ENCODE measurements around the gene SV2B.
"Not testable (repeated sequence)": the region's sequence is repeated elsewhere in the genome, so short reads cannot be mapped to it uniquely, and the experiment has no call there.

Gene SV2B, protein sequence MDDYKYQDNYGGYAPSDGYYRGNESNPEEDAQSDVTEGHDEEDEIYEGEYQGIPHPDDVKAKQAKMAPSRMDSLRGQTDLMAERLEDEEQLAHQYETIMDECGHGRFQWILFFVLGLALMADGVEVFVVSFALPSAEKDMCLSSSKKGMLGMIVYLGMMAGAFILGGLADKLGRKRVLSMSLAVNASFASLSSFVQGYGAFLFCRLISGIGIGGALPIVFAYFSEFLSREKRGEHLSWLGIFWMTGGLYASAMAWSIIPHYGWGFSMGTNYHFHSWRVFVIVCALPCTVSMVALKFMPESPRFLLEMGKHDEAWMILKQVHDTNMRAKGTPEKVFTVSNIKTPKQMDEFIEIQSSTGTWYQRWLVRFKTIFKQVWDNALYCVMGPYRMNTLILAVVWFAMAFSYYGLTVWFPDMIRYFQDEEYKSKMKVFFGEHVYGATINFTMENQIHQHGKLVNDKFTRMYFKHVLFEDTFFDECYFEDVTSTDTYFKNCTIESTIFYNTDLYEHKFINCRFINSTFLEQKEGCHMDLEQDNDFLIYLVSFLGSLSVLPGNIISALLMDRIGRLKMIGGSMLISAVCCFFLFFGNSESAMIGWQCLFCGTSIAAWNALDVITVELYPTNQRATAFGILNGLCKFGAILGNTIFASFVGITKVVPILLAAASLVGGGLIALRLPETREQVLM
- long read RNA-seq, donor 1: 0 reads
- long read RNA-seq, donor 2: 0 reads
- long read RNA-seq, donor 3: 0 reads
- long read RNA-seq, donor 4: 0 reads
- long read RNA-seq, donor 5: 0 reads
- long read RNA-seq, donor 6: 0 reads
- long read RNA-seq, donor 7: 0 reads
- long read RNA-seq, donor 8: 0 reads

GRCh38 chr15:91099995-91100813, at the start of gene SV2B:
Gene SV2B (plus strand): TSS chr15:91100257. CDS start chr15:91226264, 126,007 bp downstream.
- DNase-seq: peak; percentile 69

- DNase-seq: no peak
These were observed 48.8 kb upstream of the SV2B start for GRCh38 chr15:91051248-91051647.

- DNase-seq: no peak
These were observed 45.2 kb upstream of the SV2B start for GRCh38 chr15:91054816-91055215.

GRCh38 chr15:91055548-91056331, 44.3 kb upstream of the SV2B start:
- peak; percentile 29 for DNase-seq

DNA sequence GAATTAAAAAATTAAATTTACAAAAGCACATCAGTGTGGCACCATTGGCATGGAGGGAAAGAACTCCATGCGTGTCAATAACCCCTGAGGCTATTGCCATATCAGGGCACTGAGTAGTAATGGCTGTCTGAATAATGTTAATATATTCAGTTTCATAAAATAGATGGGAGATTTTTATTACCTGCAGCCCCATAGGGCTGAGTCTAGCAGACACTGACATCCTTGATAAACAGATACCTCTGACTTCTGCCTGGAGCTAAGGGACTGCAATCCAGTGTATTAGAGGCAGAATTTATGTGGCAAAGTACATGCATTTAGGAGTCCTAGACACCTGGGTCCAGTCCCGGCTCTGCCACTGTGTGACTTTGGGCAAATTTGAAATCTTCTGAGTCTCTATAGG, 38.8 kb upstream of the SV2B start:
- DNase-seq: no peak

- DNase-seq: no peak
These were observed 38.1 kb upstream of the SV2B start for GRCh38 chr15:91061997-91062396.

- no peak for DNase-seq
These were observed 34.6 kb upstream of the SV2B start for GRCh38 chr15:91065505-91065904.

DNA sequence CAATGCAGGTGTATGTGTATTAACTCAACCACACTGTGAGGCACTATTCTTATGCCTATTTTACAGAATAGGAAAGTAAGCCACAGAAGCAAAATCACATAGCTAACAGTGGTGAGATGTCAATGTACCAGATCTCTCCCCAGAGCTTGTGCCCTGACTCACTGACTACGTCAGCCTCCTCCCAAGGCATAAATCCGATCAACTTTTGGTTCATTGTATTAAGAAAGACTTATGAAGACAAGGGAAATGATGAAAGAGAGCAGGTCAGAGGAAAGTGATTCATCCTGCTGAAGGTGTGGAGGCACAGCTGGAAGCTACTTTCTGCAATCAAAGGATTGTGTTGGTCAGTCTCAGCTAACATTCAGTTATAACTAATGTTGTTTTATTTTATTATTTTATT, 33.0 kb upstream of the SV2B start:
- DNase-seq: no peak

GRCh38 chr15:91068436-91068835, 31.6 kb upstream of the SV2B start:
- DNase-seq: no peak

DNA sequence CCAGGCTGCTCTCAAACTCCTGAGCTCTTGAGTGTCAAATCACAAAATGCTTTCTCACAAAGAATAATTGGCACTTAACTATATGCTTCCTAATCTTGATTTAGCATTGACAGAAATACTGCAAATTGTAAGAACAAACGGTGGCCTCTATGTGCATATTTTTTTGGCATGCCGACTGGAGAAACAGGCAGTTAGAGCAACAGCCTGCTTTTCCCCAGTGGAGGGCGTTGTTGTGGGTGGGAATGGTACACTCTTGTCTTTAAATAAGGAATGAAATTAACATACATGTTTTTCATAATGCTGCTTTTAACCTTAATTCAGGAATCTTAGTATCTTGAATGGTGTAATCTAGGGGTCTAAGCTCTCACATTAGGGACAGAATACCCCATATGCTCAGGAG, 31.1 kb upstream of the SV2B start:
- DNase-seq: no peak

- no peak for DNase-seq
These were observed 29.2 kb upstream of the SV2B start for GRCh38 chr15:91070872-91071271.

- no peak for DNase-seq
These were observed 27.9 kb upstream of the SV2B start for GRCh38 chr15:91072161-91072560.

DNA sequence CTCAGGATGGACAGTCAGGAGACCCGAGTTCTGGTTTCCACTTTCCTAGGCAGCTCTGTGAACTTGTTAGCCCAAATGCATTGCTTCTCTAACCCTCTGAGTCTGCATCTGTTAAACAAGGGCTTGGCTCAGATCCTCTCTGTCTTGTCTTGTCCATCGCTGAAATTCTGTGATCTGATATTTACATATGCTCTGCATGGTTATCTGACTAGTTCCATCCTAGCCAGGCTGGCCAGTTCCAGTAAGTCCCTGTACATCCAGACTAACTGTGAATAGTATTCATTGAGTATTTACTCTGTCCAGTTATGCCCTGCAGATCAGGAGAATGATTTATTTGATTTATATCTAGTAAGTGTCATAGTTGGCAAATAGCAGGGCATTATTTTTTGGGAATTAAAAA, 27.0 kb upstream of the SV2B start:
- DNase-seq: no peak

GRCh38 chr15:91073768-91074167, 26.3 kb upstream of the SV2B start:
- no peak for DNase-seq

- DNase-seq: no peak
These were observed 24.3 kb upstream of the SV2B start for GRCh38 chr15:91075739-91076138.

GRCh38 chr15:91077029-91077428, 23.0 kb upstream of the SV2B start:
- no peak for DNase-seq

GRCh38 chr15:91093866-91094265, 6.2 kb upstream of the SV2B start:
- DNase-seq: not testable (repeated sequence)

GRCh38 chr15:91098451-91098850, 1.6 kb upstream of the SV2B start:
- DNase-seq: no peak

GRCh38 chr15:91099616-91099994, 452 bp upstream of the SV2B start:
- no peak for DNase-seq

- DNase-seq: no peak
These were observed 954 bp downstream of the SV2B start for GRCh38 chr15:91100814-91101607.

DNA sequence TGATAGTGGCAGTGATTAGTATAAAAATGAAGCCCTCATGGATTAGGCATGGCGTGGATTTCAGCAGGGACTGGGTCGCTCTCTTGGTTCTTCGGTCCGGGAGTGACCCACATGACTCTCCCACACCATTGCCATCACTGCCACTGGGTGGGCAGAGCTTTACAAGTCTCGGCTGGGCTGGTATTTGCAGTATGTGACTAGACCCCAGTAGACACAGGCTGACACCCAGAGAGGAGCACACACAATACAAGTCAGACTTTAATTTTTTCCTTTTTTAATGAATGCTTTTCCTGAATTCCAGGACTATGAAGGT, 1.5 kb downstream of the SV2B start:
- DNase-seq: no peak
